Ectodermal cell (in vitro differentiated cells): ENCODE results near the gene C2.
"Not testable (repeated sequence)": the region's sequence is repeated elsewhere in the genome, so short reads cannot be mapped to it uniquely, and the experiment has no call there.

Experiments
- H3K27ac ChIP-seq: 2 replicates; pipeline ENCODE4 v1.7.0; 2013; ENCODE audit warnings: mild to moderate bottlenecking, low read depth, low read length; ENCODE audit not compliant: insufficient read depth, poor library complexity, severe bottlenecking
- H3K27me3 ChIP-seq: 2 replicates; pipeline ENCODE4 v1.7.0; 2013; ENCODE audit warnings: mild to moderate bottlenecking, low read length; ENCODE audit not compliant: insufficient read depth, control insufficient read depth, poor library complexity, severe bottlenecking
- H3K36me3 ChIP-seq: one replicate; pipeline ENCODE4 v1.7.0; 2013; ENCODE audit warnings: low read length; ENCODE audit not compliant: control insufficient read depth, insufficient read depth
- H3K4me1 ChIP-seq: one replicate; pipeline ENCODE4 v1.7.0; 2013; ENCODE audit warnings: low read length; ENCODE audit not compliant: control insufficient read depth, insufficient read depth
- H3K4me3 ChIP-seq: 2 replicates; pipeline ENCODE4 v1.7.0; 2013; ENCODE audit warnings: low read depth, low read length, control low read depth; ENCODE audit not compliant: insufficient read depth
- H3K9me3 ChIP-seq: 2 replicates; pipeline ENCODE4 v1.7.0; 2013; ENCODE audit warnings: mild to moderate bottlenecking, low read length, moderate library complexity; ENCODE audit not compliant: control insufficient read depth
- WGBS, 2 experiments: methylation state at CpG; one replicate each; pipeline ENCODE4 v1.1.7; 2013; ENCODE audit warnings: missing lambda C conversion rate in 2 of 2; 5-methylcytosine and 5-hydroxymethylcytosine counted together

Gene C2

DNA sequence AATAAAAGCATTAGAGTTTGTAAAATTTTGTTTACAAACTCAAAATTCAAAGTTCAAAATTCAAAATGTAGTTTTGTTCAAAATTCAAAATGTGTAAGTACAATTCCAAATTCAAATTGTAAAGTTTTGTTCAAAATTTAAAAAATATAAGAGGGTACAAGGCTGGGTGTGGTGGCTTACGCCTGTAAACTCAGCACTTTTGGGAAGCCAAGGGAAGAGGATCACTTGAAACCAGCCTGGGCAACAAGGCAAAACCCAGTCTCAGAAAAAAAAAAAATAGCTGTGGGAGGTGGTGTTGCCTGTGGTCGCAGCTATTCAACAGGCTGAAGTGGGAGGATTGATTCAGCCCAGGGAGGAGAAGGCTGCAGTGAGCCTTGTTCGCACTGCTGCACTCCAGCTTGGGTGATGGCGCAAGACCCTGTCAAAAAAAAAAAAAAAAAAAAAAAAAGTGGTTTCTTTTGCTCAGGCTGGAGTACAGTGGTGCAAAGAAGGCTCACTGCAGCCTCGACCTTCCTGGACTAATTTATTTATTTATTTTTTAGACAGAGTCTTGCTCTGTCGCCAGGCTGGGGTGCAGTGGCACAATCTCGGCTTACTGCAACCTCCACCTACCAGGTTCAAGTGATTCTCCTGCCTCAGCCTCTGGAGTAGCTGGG, 20.2 kb upstream of the C2 start:
- no peaks in the 10 kb centered on the region for H3K4me1 ChIP-seq
- no peaks in the 10 kb centered on the region for H3K9me3 ChIP-seq
- no peaks in the 10 kb centered on the region for H3K27me3 ChIP-seq
- H3K27ac ChIP-seq, result no peak overlapping the region
- no peak overlapping the region for H3K4me3 ChIP-seq
- H3K36me3 ChIP-seq, result no peaks in the 10 kb centered on the region
- 79 to 82% methylated on average over 7 of the region's 7 CpGs for WGBS, 2 experiments

DNA sequence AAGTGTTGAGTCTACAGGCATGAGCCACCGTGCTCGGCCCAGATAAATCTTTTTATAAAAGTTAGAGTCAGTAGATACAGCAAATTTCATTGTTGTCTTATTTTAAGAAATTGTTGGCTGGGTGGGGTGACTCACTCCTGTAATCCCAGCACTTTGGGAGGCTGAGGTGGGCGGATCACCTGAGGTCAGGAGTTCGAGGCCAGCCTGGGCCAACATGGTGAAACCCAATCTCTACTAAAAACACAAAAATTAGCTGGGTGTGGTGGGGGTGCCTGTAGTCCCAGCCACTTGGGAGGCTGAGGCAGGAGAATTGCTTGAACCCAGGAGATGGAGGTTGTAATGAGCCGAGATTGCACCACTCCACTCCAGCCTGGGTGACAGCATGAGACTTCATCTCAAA, 19.3 kb upstream of the C2 start:
- not testable (repeated sequence) for H3K4me3 ChIP-seq, H3K9me3 ChIP-seq, H3K4me1 ChIP-seq, H3K27me3 ChIP-seq, H3K27ac ChIP-seq, H3K36me3 ChIP-seq
- WGBS, 2 experiments, result 95 to 97% methylated on average over 4 to 5 of the region's 5 CpGs

GRCh38 chr6:31908791-31909190, 18.7 kb upstream of the C2 start:
- Histone ChIP-seq H3K4me3 (no peak overlapping the region), H3K9me3 (no peaks in the 10 kb centered on the region), H3K36me3 (no peaks in the 10 kb centered on the region), H3K4me1 (no peaks in the 10 kb centered on the region), H3K27me3 (no peaks in the 10 kb centered on the region), H3K27ac (no peak overlapping the region)
- 92 to 93% methylated on average over 4 of the region's 4 CpGs for WGBS, 2 experiments

GRCh38 chr6:31909298-31909697, 18.2 kb upstream of the C2 start:
- H3K4me3 ChIP-seq, H3K9me3 ChIP-seq, H3K36me3 ChIP-seq, H3K27me3 ChIP-seq, H3K4me1 ChIP-seq, H3K27ac ChIP-seq: not testable (repeated sequence)
- WGBS, 2 experiments, result 78 to 87% methylated on average over 7 of the region's 7 CpGs

- no peaks in the 10 kb centered on the region for H3K9me3 ChIP-seq
- WGBS, 2 experiments, result 69 to 73% methylated on average over 11 of the region's 11 CpGs
- no peak overlapping the region for H3K27ac ChIP-seq
Observed at GRCh38 chr6:31911826-31912585, 15.5 kb upstream of the C2 start.

DNA sequence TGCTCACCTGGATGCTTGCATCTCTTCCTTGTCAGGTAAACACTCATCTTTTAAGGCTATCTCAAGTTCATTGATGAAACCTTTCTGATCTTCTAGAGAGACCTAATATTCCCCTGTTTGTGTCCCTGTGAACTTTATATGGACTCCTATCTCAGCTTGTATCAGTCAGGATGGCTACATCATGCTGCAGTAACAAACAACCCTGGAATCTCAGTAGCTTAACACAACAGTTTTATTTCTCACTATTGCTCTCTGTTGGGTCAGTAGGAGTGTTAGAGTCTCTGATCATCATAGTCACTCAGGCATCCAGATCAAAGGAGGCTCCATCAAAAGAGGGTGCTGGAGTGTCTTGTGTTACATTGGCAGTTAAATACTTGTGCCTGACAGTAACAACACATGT, 12.2 kb upstream of the C2 start:
- Histone ChIP-seq H3K4me3 (no peak overlapping the region), H3K36me3 (no peaks in the 10 kb centered on the region), H3K27ac (no peak overlapping the region), H3K9me3 (no peaks in the 10 kb centered on the region), H3K4me1 (no peaks in the 10 kb centered on the region), H3K27me3 (no peaks in the 10 kb centered on the region)

More at GRCh38 chr6:31911826-31912585, 15.5 kb upstream of the C2 start:
- Histone ChIP-seq H3K4me1 (no peaks in the 10 kb centered on the region), H3K27me3 (no peaks in the 10 kb centered on the region), H3K4me3 (no peak overlapping the region), H3K36me3 (no peaks in the 10 kb centered on the region)

GRCh38 chr6:31915756-31916155, 11.8 kb upstream of the C2 start:
- Histone ChIP-seq H3K36me3 (no peaks in the 10 kb centered on the region), H3K4me1 (no peaks in the 10 kb centered on the region), H3K27ac (no peak overlapping the region), H3K9me3 (no peaks in the 10 kb centered on the region), H3K27me3 (no peaks in the 10 kb centered on the region), H3K4me3 (no peak overlapping the region)
- WGBS, 2 experiments, result 90% methylated on average over 6 of the region's 6 CpGs

GRCh38 chr6:31918069-31918720, 9.3 kb upstream of the C2 start:
- Histone ChIP-seq H3K9me3 (no peaks in the 10 kb centered on the region), H3K4me1 (no peaks in the 10 kb centered on the region), H3K27me3 (no peaks in the 10 kb centered on the region), H3K4me3 (no peak overlapping the region), H3K36me3 (no peaks in the 10 kb centered on the region), H3K27ac (no peak overlapping the region)
- WGBS, 2 experiments, result 89 to 90% methylated on average over 8 of the region's 8 CpGs

DNA sequence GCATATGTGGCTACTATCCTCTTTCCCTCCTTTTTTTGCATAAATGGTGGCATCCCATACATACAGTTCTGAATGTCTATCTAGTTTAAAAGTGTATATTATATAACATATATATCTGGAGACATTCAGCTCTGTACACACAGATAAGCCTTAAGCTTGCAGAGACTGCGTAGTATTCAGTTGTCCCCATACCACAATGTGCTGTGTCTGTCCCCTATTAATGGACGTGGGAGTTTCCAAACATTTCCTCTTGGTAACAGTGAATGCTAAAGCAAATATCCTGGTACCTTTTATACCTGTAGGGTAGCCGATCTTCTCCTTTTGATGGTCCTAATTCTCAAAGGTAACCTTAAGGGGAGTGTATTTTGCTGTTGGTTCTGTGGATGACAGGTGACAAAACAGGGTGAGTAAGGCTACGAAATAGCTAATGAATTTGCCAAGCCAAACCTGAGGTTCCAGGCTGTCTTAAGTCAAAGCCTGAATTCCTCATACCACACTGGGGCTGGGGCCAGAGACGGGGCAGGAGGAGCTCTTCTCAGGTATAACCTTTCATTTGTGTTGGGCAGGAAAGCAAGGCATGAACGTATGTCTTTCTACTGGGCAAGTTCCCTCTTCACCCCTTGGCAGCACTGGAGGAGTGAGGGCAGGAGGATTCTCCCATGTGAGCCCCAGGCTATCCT, 7.8 kb upstream of the C2 start:
- no peak overlapping the region for H3K4me3 ChIP-seq
- no peaks in the 10 kb centered on the region for H3K27me3 ChIP-seq
- no peaks in the 10 kb centered on the region for H3K9me3 ChIP-seq
- no peak overlapping the region for H3K27ac ChIP-seq
- 89% methylated on average over 6 of the region's 6 CpGs for whole genome bisulfite sequencing, 2 experiments
- H3K4me1 ChIP-seq, result no peaks in the 10 kb centered on the region
- H3K36me3 ChIP-seq, result no peaks in the 10 kb centered on the region

DNA sequence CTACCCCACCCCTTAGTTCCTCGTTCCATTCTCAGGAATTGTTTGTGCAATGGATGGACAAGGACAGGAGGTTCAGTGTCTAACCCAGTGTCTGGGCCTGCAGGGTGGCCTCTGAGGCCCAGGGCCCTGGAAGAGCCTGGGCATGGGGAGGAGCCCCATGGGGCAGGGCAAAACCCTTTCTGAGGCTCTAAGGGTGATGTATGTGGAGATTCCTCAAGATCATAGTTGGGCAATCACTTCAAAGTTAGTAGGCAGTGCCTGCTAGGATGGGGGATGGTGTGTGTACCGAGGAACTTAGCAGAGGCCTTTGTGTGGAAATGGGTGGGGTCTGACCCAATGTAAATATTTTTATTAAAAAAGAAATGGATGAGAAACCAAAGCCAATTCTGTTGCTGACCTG, 6.7 kb upstream of the C2 start:
- 84 to 96% methylated on average over 2 of the region's 2 CpGs for WGBS, 2 experiments

More for the DNA sequence above, 6.7 kb upstream of the C2 start:
- Histone ChIP-seq H3K27ac (no peak overlapping the region), H3K27me3 (peaks cover 1% of the 10 kb centered on the region), H3K9me3 (no peaks in the 10 kb centered on the region), H3K4me1 (no peaks in the 10 kb centered on the region), H3K36me3 (no peaks in the 10 kb centered on the region), H3K4me3 (no peak overlapping the region)
